Measurements from ENCODE around the gene CTCF. TPM values are rescaled to one million over a fixed set of nuclear protein-coding genes. Genes with fewer than 3 reads are reported as not detected.

The CTCF gene
- total and polyA plus RNA-seq, 12 donors = 11.9 to 31.0 (median 23.8) TPM

GRCh38 chr16:67632415-67633172, 70.3 kb downstream of the CTCF start:
- 61 to 62% methylated on average over 7 of the region's 7 CpGs for WGBS, 2 donors
- peaks cover 0 to 100% (median 53%) of the 10 kb centered on the region in 9 donors for H3K36me3 ChIP-seq
- no peak overlapping the region for H3K27ac ChIP-seq
- DNase-seq (peak; percentile 58), ATAC-seq (peak in 5 of 8 donors; percentile 34 to 84 (median 62))
- no peak for TF ChIP-seq CTCF (IDR thresholded peaks at IDR 0.05)
- intact Hi-C loops (cut with DNase I) = no loop called here
- no peaks in the 10 kb centered on the region for H3K27me3 ChIP-seq
- no peaks in the 10 kb centered on the region for H3K9me3 ChIP-seq
- H3K4me3 ChIP-seq = no peak overlapping the region
- peaks cover 0 to 13% (median 9%) of the 10 kb centered on the region in 9 donors for H3K4me1 ChIP-seq

- ATAC-seq = no peak
- no peak for DNase-seq
- H3K27ac ChIP-seq = no peak overlapping the region
- no peaks in the 10 kb centered on the region for H3K27me3 ChIP-seq
- H3K36me3 ChIP-seq = peaks cover 0 to 84% (median 35%) of the 10 kb centered on the region in 9 donors
- no peaks in the 10 kb centered on the region for H3K9me3 ChIP-seq
- TF ChIP-seq CTCF (IDR thresholded peaks at IDR 0.05) = no peak
- H3K4me3 ChIP-seq = no peak overlapping the region
- intact Hi-C loops (cut with DNase I) = loop anchor here in 1 of 10 donors (5.0 kb wide), 1 partner anchor 54 kb away; no protein-coding TSS in a partner anchor
- H3K4me1 ChIP-seq = peaks cover 0 to 24% (median 9%) of the 10 kb centered on the region in 9 donors
- 89 to 94% methylated on average over 8 of the region's 8 CpGs for WGBS, 2 donors
Observed at GRCh38 chr16:67636713-67637112, 74.4 kb downstream of the CTCF start.

GRCh38 chr16:67637625-67638024, 75.3 kb downstream of the CTCF start:
- Histone ChIP-seq H3K36me3 (peaks cover 0 to 75% (median 35%) of the 10 kb centered on the region in 9 donors), H3K4me1 (peaks cover 0 to 24% (median 9%) of the 10 kb centered on the region in 9 donors), H3K4me3 (no peak overlapping the region), H3K27ac (no peak overlapping the region), H3K27me3 (no peaks in the 10 kb centered on the region), H3K9me3 (no peaks in the 10 kb centered on the region)
- no peak for ATAC-seq
- no peak for DNase-seq
- 84 to 91% methylated on average over 12 of the region's 12 CpGs for WGBS, 2 donors
- no peak for TF ChIP-seq CTCF (IDR thresholded peaks at IDR 0.05)
- intact Hi-C loops (cut with DNase I) = loop anchor here in 1 of 10 donors (5.0 kb wide), 1 partner anchor 55 kb away; no protein-coding TSS in a partner anchor

GRCh38 chr16:67641779-67642708, 79.7 kb downstream of the CTCF start:
- Histone ChIP-seq H3K27me3 (peaks cover 9 to 28% (median 23%) of the 10 kb centered on the region in 7 donors), H3K4me3 (no peak overlapping the region), H3K27ac (peak overlapping the region in 7 of 10 donors; percentile 25 to 58 (median 37)), H3K9me3 (no peaks in the 10 kb centered on the region), H3K4me1 (peaks cover 0 to 37% (median 17%) of the 10 kb centered on the region in 9 donors), H3K36me3 (peaks cover 0 to 31% (median 19%) of the 10 kb centered on the region in 9 donors)
- intact Hi-C loops (cut with DNase I) = loop anchor here in 9 of 10 donors (2.0 to 10.0 kb wide), 5 partner anchors 75 to 121 kb away; partner anchors contain the start of gene CTCF (in 5 of the 9)
- peak; percentile 72 to 97 (median 91) for ATAC-seq
- WGBS, 2 donors = 33 to 53% methylated on average over 10 of the region's 10 CpGs
- DNase-seq = peak; percentile 78 to 81
- peak in 1 of 9 donors; percentile 11 for TF ChIP-seq CTCF (IDR thresholded peaks at IDR 0.05)
